Stimulated activated CD4-positive, alpha-beta T cell treated with anti-CD3 and anti-CD28 coated beads, Interleukin-15, amount 100 ng/mL, for 1 hour (primary cell): ENCODE data around the gene ALK.

Source experiments
- DNase-seq, 2 donors: peaks; one replicate each; pipeline ENCODE4 v3.0.0-alpha.2; 2020; ENCODE audit warnings: low read depth in 1 of 2, low spot score in 1 of 2

ALK gene

DNA sequence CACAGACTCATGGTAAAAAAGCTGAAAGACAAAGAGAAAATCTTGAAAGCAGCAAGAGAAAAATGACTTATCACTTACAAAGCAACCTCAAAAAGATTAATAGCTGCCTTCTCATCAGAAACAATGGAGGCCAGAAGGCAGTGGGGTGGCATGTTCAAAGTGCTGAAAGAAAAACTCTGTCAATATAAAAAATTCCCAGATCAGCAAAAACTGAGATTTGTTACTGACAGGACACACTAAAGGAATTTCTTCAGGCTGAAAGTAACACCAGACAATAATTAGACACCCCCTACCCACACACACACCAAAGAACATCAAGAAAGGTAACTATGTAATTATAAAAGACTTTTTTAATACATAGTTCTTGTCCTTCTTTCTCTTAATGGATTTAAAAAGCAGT lies 495.0 kb downstream of the ALK start:
- no peak for DNase-seq

DNA sequence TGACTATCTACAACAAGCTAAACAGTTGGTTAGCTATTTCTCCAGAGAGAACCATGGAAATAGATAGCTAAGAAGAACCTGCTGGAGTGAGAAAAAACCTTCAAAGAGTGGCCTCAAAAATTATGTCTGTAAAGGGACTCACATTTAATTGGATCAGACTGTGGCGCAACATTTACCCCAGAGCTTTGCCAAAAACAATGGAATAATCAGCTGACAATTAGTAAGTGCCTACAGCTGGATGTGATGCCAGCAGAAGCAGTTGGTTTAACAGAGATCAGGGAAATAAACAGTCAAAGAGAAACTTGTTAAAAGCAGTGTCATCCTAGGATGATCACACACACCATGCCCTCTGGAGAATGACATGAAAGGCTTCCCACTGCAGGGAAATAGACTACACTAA lies 495.5 kb downstream of the ALK start:
- no peak for DNase-seq

DNA sequence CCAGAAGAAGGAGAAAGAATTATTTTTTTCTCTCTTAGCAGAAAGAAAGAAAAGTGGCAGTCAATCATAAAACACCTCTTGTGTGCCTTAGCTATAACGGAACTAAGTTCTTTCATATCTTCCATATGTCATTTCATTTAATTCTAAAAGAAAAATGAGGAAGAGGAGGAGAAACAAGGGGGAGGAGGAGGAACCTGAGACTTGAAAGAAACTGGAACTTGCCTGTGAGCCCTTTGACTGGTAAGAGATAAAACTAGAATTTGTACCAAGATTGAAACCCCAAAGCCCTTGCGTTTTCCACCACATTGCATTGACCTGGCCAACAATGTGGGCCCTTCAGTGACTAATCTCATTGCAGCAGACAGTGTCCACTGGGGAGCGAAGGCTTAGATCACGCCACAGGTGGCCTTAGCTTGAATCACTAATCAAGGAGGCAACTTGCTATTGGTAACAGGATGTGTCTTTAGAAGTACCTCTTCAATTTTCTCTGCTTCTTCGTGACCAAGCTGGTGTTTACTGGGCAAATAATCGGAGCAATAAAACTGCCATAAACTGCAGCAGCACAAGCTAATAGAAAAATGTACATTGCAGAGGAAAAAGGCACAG lies 498.2 kb downstream of the ALK start:
- DNase-seq, result no peak

DNA sequence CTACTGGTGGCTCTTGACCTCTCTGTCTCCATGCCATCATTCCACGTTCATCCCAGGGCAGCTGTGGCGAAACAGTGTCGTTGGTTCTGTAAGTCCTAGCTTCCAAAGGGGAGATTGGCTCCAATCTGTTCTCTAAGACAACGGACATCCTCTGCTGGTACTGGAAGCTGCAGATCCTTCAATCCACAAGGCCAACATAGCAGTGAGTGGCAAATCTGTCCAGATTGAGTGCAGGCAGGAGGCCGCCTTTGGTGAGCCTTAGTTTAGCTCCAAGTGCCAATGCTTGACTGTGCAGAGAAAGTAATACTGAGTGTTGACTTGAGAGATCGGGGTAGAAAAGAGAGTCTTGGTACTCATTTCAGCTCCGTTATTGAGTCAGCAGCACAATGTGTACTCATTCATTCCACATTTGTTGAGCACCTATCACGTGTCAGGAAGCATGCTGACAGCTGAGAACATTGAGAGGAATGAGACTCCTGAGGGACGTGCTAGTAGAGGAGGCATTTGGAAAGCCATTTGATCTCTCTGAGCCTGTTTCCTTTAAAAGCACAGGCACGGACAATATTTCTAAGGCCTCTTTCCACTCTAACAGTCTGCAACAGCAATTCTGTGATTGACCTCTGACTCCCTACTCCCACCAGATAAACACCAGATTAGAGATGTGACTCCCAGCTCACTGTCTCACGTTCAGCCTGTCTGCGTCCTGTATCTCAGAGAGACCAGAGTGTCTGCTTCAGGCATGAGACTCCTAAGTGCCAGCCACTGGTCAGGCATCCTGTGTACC lies 500.2 kb downstream of the ALK start:
- DNase-seq, result no peak

DNA sequence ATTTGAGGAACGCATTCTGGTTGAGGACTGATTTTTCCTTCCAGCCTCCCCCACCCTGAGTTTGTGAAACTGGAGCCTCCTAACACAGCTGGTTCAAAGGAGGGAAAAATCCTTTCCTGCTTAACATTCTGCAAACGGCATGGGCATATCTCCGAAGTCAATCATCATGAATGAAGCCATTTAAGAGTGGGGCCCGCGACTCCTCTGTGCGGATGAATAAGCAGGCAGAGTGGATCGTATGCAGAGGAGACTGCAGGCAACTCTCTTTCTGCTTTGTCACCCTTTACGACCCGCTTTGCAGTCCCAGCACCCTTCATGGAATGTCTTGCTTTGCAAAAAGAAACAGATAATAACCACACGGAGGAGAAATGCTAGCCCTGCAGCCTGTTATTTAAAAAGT lies 500.9 kb downstream of the ALK start:
- DNase-seq, result no peak

DNA sequence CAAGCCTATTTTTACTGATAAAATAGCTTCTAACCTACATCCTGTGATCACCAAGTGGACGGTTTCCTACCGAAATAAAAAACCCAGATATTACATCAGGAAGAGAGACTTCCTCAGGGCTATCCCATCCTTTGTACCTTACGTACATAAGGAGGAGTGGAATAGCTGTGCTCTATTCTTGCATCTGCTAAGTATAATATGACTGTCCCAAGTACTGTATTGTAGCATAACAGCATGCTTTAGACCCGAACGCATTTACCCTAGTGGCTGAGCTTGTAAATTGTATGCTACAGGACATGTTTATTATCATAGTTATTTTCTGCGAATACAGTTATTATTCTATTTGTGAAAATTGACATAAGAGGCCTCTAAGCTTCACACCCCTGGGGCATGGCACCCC lies 503.8 kb downstream of the ALK start:
- DNase-seq, result no peak

DNA sequence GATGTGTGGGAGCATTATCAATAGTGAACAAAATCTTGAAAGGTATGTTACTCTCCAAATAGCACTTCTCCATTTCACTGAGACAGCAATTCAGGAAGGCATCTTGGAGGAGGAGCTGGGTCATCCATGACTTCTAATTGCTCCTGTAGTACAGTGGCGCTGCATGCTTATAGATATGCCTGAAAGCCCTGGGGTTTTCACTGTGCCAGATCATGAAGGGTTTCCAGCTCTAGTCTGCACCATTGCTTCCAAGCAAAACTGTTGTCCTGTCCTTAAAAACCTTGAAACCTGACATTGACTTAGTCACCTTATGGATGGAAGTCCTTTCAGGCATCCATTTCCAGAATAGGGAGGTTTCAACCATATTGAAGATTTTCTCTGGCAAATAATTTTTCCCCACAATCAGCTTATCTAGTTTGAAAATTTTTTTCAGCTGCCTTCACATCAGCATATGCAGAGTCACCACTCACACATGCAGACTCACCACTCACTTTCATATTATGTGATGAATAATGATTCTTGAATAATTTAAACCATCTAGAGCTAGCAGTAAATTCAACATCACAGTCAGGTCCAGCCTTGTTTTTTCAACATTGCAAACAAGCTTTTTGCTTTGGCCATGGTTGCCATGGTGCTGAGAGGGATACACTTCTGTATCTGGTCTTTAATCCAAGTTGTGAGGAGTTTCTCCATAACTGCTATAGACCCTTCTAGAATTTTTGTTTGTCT lies 509.0 kb downstream of the ALK start:
- no peak for DNase-seq

DNA sequence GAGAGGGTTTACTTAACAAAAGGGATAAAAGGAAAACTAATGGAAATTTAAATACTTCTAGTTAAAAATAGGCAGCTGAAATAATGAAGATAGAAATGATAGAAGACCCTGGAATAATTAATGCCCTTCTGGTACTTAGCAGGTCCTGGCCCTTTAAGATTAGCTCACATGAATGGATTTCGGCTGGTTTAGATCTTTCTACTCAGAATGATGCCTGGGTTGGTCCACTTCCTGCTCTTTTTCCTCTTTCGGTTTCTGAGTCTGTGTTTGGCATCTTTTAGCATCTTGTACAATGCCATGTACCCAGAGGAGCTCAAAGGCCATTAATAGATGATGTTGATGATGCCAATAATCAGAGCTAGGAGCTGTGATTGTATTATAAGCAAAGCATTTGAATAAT lies 515.7 kb downstream of the ALK start:
- DNase-seq, result no peak

DNA sequence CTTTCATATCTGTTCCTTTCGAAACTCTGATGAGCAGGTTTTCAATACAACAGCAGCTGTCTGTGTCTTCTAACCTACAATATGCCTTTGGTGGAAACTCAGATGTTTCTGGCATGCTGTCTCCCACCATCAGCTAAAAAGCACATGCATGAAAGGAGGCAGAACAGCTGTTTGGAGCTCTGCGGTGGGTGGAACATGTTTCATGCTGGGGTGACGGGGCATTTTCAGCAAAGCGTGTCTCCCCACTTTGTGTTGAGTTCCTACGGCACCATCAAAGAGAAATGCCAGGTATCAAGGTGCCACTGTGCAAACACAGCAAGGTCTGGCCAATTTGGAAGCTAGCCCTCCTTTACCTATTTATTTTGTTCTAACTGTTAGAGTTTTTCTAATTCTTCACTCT lies 516.1 kb downstream of the ALK start:
- DNase-seq, result no peak

DNA sequence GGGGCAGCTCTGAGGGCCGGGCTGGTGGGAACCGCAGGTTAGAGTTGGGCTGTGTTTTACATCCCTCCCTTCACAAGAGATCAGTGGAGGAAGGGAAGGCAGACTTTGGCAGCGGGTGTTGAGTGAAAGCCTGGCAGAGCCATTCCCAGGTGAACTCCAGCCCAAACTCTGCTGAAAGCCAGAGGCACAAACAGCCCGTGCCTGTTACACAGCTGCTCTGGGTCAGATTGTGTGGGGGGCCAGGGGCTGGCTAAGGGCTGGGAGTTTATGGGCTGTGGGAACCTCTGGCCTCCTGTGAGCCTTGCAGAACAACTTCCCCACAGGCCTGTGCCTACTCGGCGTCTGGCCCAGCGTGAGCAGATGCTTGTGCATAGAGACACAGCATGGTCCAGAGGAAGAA lies 519.4 kb downstream of the ALK start:
- no peak for DNase-seq

DNA sequence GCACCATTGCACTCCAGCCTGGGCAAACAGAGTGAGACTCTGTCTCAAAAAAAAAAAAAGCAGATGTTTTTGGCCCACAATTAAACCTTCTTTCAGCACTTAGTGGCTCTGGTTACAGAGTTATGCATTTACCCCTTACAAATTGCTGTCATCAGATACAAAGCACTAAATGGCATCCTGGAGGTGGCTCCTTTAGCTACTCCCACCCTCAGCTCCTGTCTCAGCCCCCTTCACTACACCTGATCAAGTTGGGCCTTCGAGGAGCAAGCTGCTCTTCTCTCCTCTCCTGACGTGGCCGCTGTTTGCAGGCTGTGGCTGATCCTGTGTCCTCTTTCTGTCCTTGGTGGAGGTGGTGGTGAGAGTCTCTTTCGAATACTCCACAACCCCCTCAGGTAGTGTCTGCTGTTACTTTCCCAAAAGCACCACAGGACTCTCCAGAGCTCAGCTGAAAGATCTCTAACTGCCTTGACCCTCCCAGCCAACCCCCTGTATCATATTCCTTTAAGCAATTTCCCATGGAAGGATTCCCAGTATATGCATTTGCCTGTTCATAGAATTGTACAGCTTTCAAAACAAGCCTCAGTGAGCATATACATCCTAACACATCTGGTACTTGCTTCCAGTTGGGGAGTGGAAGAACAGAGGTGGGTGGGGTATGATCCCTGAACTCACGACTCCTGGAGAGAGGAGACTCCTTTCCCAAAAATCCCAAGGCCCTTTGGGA lies 520.3 kb downstream of the ALK start:
- DNase-seq, result no peak

DNA sequence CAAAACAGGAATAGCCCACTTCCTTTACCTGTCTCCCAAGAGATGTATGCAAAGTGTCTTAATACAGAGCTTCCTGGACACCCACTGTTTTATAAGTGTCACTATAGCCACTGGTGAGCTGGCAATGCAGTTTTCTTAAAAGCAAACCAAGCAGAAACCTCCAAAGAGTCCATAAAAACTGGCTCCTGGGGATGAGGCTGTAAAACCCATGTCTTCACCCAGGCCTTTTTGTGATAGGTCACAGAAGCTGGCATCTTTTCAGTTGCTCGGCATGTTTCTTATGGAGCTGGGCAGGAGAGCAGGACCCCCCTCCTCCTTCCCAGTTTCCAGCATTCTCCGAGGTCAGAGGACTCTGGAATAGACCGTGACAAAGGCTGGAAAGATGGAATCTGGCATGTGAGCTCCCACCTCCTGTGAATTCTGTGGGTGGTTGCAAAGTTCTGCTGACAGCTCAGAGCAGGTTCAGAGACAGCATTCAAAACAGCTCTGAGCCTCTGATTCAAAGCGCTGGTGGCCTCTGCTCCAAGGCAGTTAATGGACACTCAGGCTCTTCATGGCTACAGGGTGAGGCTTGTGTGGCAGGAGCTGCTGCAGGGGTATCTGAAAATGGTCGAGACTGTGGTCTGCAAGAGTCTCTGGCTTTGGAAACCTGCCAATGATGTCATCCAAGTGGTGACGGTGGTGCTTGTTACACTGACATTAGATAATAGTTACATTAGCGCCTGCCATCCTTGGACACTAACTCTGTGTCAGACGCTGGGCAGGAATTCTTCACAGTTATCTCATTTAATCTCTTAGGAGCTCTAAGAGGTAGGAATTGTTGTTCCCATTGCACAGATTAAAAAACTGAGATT lies 522.8 kb downstream of the ALK start:
- DNase-seq, result no peak

DNA sequence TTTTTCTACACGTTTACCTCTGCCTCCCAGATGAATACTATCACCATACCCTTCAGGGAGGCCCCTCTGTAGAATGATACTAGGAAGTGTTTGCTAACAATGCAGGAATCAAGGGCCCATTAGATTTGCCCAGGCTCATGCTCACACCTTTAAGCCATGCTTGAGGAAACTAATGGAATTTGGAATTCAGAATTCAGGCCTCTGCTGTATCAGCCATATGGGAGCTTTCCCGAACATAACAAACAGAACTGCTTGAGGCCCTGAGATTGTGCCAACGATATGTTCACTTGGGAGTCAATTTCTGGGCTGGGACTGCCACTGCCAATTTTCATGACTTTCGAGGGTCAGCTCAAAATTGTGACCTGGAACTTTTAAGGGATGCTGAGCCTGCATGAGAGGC lies 523.7 kb downstream of the ALK start:
- no peak for DNase-seq

DNA sequence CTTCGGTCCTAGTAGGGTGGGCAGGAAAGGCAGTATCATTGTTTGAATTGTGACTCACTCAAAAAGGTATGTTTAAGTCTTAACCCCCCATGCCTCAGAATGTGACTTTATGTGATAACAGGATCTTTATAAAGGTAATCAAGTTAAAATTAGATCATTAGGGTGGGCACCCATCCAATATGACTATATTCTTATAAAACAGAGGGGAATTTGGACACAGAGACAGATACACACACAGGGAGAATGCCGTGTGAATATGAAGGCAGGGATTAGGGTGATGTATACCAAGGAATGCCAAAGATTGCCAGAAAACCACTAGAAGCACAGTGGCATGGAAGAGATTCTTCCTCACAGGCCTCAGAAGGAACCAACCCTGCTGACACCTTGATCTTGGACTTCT lies 524.3 kb downstream of the ALK start:
- DNase-seq, result no peak

DNA sequence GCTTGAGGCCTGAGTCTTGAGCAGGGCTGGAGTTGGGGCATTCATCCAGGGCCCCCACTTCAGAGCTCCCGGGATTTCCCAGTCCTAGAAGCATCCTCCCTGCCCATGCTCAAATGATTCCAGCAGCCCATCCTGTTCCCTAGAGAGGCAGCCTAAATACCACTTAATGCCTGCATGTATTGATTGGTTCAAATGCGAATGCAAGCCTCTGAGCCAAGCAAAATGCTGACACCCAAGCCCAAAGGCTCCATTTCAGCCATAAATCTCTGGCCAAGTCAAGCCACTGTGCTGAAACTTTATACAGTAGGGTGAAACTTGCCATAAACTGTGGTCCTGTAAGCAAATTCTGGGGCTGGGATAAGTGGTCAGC lies 526.4 kb downstream of the ALK start:
- DNase-seq, result no peak

DNA sequence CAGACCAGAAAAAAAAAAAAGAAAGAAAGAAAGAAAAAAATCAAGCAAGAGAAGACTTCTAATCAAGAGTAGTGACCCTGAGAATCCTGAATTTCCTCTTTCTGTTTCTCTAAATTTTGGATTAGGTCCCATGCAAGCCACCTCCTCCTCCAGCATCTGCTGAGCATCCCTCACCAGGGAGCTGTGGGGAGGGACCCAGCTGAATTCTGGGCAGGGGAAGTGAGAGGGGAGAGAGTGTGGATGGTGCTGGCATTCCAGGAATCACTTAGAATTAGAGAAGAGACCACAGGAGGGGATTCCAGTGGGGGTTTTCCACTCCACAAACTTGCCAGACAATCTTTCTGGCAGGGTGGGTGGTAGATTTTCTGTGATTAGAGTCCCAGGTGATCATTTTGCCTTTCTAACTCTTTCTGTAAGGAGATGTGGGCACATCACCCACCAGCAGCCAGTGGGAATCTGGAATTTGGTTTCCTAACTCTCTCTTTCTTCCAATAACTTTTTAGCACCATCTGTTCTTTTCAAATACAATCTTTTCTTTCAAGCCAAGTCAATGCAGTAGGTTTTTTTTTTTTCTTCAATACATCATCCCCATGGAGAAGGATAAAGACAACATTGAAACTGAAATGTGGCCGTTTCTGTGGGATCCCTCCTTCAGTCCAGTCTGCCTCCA lies 526.9 kb downstream of the ALK start:
- no peak for DNase-seq

DNA sequence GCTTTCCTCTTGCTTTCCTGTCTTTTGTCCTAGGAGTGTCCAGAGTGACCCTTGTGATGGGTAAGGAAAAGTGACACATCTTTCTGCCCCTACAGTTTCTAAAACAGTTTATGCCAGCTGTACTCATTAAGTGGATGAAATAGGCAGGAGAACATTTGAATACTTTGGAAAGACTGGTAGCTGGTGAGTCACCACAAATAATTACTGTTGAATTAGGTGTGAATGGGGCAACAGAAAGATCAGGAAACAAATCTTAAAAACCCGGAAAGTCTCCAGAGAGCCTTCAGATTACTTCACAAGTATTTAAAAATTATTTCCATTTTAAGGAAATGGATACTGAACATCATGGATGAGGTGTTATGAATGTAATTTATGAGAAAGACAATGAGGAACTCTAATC lies 527.7 kb downstream of the ALK start:
- DNase-seq, result no peak

DNA sequence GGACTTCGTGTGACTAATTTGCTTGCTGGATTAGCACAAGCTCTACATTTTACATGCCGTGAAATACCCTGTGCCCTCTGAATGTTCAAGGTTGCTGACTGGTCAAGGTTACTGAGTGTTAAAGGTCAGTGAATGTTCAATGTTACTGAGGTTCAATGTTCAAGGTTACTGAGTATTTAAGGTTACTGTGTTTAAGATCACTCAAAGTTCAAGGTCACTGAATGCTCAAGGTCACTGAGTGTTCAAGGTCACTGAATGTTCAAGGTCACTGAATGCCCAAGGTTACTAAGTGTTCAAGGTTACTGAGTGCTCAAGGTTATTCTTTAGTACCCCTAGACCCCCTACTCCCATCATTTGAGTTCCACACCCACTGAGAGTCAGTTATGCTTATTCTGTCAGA lies 528.6 kb downstream of the ALK start:
- DNase-seq, result no peak

DNA sequence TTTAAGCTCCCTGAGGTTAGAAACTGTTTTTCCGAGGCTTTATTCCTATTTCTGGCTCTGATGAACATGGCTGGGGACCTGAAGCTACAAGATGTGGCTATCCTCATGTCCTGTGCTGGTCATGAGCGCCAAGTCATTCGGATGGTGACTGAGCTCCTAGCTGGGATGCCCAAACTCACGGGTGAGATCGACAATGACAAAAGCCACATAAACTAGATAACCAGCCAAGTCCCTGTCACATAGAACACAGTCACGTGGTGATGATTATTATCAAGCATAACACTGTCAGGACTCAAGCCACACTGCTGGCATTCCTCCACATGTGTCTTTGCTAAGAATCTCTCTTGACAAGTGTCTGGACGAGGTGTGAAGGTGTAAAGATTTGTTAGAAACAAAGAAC lies 531.2 kb downstream of the ALK start:
- no peak for DNase-seq

DNA sequence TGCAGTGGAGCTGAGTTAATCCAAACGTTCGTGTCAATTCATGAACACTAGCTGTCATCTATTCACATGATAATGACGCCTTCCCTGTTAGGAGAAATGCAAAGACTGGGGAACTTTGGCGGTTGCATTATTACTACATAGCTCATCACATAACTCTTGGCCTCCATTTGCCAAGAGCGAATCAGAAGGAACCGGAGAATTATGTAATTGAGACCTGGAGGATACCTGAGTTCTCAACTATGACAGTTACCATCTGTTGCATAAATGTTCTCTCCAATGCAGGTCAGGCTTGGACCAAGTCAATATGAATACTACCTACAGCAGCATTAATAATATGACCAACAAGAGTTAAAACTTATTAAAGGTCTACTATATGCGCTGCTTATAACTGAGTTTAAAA lies 531.7 kb downstream of the ALK start:
- no peak for DNase-seq
